HFFc6 (cell line): Measurements from ENCODE around the gene SMAD1. TPM values are rescaled to one million over a fixed set of nuclear protein-coding genes. Genes with fewer than 3 reads are reported as not detected.

Experiments
- DNase-seq: peaks from one replicate; pipeline ENCODE4 v3.0.0-alpha.2; 2018
- H3K27ac Mint-ChIP-seq: 2 replicates; pipeline ENCODE4 v1.8.0; 2020; ENCODE audit warnings: mild to moderate bottlenecking, mixed read lengths
- H3K27me3 Mint-ChIP-seq: 2 replicates; pipeline ENCODE4 v1.8.0; 2021; ENCODE audit warnings: mild to moderate bottlenecking, moderate library complexity, mixed read lengths; ENCODE audit not compliant: insufficient read depth
- H3K36me3 Mint-ChIP-seq: 2 replicates; pipeline ENCODE4 v1.8.0; 2021; ENCODE audit warnings: low read depth, mixed read lengths
- H3K4me1 Mint-ChIP-seq: 2 replicates; pipeline ENCODE4 v1.8.0; 2020; ENCODE audit warnings: low read depth, mixed read lengths
- H3K4me3 Mint-ChIP-seq: 2 replicates; pipeline ENCODE4 v1.8.0; 2020; ENCODE audit warnings: mild to moderate bottlenecking, moderate library complexity, mixed read lengths
- H3K9me3 Mint-ChIP-seq: 2 replicates; pipeline ENCODE4 v1.8.0; 2020; ENCODE audit warnings: mild to moderate bottlenecking, mixed read lengths
- CTCF ChIP-seq: fragments of 200-600 bp; sonication (generic); IDR thresholded peaks from 2 replicates; pipeline ENCODE4 v1.5.0; 2021; ENCODE audit warnings: antibody characterized with exemption, mild to moderate bottlenecking
- total RNA-seq, 6 experiments: library from RNA; stranded (reverse); fragmentation: NEBNext Ultra II Directional; extraction: Animal tissue kit (Norgen Biotek cat#: 25700); gene quantifications; 2 replicates in 1 of 6; 3 replicates in 5 of 6; pipeline ENCODE4 v1.2.3, GENCODE V29; 2021

Gene SMAD1
- total RNA-seq, 6 experiments from 2014 or later = 9.2 to 11.2 (median 10.3) TPM

GRCh38 chr4:145524552-145524951 lies 42.9 kb downstream of the SMAD1 start:
- Mint-ChIP-seq H3K27me3 (no peaks in the 10 kb centered on the region), H3K27ac (no peak overlapping the region), H3K4me1 (peaks cover 18% of the 10 kb centered on the region), H3K9me3 (no peaks in the 10 kb centered on the region), H3K36me3 (no peaks in the 10 kb centered on the region), H3K4me3 (no peak overlapping the region)
- DNase-seq = no peak
- TF ChIP-seq CTCF = no peak

- no peak for DNase-seq
- Mint-ChIP-seq H3K9me3 (no peaks in the 10 kb centered on the region), H3K36me3 (no peaks in the 10 kb centered on the region), H3K4me1 (peaks cover 19% of the 10 kb centered on the region), H3K4me3 (no peak overlapping the region), H3K27ac (no peak overlapping the region), H3K27me3 (no peaks in the 10 kb centered on the region)
- no peak for TF ChIP-seq CTCF
Observed at GRCh38 chr4:145525291-145525740, 43.7 kb downstream of the SMAD1 start.

GRCh38 chr4:145527773-145528172 lies 46.1 kb downstream of the SMAD1 start:
- no peaks in the 10 kb centered on the region for H3K27me3 Mint-ChIP-seq
- no peaks in the 10 kb centered on the region for H3K9me3 Mint-ChIP-seq
- no peak for DNase-seq
- H3K4me1 Mint-ChIP-seq = peaks cover 25% of the 10 kb centered on the region
- no peak overlapping the region for H3K27ac Mint-ChIP-seq
- TF ChIP-seq CTCF = no peak
- H3K36me3 Mint-ChIP-seq = no peaks in the 10 kb centered on the region
- no peak overlapping the region for H3K4me3 Mint-ChIP-seq

GRCh38 chr4:145528601-145529000 lies 46.9 kb downstream of the SMAD1 start:
- DNase-seq = no peak
- Mint-ChIP-seq H3K4me3 (no peak overlapping the region), H3K9me3 (no peaks in the 10 kb centered on the region), H3K27ac (no peak overlapping the region), H3K36me3 (no peaks in the 10 kb centered on the region), H3K27me3 (no peaks in the 10 kb centered on the region), H3K4me1 (peaks cover 25% of the 10 kb centered on the region)
- TF ChIP-seq CTCF = no peak

- Mint-ChIP-seq H3K27me3 (no peaks in the 10 kb centered on the region), H3K4me3 (no peak overlapping the region), H3K9me3 (no peaks in the 10 kb centered on the region), H3K4me1 (peaks cover 15% of the 10 kb centered on the region), H3K36me3 (no peaks in the 10 kb centered on the region), H3K27ac (no peak overlapping the region)
- no peak for DNase-seq
- TF ChIP-seq CTCF = no peak
Observed at GRCh38 chr4:145530189-145530588, 48.5 kb downstream of the SMAD1 start.

- TF ChIP-seq CTCF = no peak
- no peak for DNase-seq
- H3K4me3 Mint-ChIP-seq = no peak overlapping the region
- no peaks in the 10 kb centered on the region for H3K27me3 Mint-ChIP-seq
- no peaks in the 10 kb centered on the region for H3K9me3 Mint-ChIP-seq
- peaks cover 10% of the 10 kb centered on the region for H3K4me1 Mint-ChIP-seq
- no peak overlapping the region for H3K27ac Mint-ChIP-seq
- H3K36me3 Mint-ChIP-seq = no peaks in the 10 kb centered on the region
Observed at GRCh38 chr4:145530662-145531061, 49.0 kb downstream of the SMAD1 start.
